HG02610 (cell line): ENCODE results near the gene SRPRA.

ENCODE experiments used
- ATAC-seq: cut with Tn5 transposase; IDR thresholded peaks from one replicate; pipeline ENCODE4 v1.9.1; 2021; ENCODE audit warnings: mild to moderate bottlenecking, moderate library complexity; ENCODE audit not compliant: unreplicated experiment

Gene SRPRA

DNA sequence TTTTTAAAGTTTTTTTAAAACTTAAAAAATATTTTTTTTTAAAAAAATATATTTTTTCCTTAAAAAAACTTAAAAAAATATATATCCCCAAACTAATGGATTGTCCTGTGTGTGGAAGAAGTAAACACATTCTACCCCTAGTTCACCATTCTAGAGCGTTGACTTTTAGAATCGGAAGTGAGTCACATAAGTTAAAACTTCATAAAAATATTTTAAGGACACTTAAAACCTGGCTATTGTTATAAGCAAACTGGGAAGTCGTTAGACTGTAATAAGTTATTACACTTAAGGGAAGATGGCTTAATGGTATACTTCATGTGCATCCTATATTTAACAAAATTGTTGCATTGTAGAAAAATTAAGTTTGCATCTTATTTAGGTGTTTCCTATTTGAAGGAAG is 36.0 kb downstream of the SRPRA start:
- ATAC-seq: no peak

DNA sequence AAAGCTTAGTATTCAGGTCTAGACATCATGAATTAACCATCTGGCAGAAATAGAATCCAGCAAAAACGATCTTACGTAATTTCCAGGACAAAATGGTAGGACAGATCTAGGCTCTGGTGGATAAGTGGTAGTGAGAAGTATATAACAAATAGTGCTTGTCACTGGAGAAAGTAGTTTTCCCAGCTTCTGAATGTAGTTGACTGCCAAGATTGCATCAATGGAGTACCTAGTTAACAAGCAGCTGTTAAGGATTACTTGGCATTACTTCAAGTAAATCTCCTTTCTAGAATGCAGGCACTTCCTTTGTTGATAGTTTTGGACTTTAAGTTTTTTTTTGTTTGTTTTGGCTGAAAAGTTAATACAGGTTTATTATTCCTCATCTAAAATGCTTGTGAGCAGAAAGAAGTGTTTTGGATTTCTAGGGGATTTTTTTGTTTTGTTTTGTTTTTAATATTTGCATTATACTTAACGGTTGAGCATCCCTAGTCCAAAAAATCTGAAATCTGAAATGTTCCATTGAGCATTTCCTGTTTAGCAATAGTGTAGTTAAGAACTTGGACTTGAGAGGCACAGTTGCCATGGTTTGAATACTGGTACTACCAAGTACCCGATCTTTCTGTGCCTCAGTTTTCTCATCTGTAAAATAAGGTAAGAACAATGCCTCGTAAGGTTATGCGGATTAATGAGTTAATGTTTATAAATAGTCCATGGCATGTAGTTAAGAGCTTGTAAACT is 36.8 kb downstream of the SRPRA start:
- no peak for ATAC-seq

DNA sequence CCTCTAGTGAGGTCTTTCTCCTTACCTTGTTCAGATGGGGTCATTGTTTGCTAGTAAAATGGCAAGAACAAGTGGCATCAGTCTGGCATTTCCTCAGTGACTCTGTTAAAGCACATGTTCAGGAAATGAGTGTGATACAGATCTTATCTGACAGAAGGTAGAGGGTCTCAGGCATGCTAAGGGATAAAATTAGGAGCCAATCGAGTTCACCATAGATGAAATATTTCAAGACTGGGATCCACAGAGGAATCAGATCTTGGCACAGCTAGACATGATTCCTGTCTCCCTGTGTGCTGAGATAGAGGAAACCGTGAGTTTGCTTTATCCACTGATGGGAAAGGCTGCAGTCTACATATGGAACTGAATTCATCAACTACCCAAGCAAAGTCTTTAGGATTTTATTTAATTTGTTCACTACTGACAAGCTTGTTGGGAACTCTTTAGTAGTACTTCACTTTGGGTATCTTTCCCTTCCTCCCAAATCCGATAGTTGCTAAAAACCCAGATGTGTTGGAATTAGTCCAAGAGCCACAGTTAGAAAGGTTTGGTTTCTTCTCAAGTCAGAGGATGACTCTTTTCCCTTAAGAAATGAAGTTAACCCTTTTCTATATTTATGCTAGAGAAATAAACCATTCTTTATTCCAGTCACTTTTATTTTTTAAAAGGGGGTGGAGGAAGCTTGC is 38.7 kb downstream of the SRPRA start:
- ATAC-seq: no peak

DNA sequence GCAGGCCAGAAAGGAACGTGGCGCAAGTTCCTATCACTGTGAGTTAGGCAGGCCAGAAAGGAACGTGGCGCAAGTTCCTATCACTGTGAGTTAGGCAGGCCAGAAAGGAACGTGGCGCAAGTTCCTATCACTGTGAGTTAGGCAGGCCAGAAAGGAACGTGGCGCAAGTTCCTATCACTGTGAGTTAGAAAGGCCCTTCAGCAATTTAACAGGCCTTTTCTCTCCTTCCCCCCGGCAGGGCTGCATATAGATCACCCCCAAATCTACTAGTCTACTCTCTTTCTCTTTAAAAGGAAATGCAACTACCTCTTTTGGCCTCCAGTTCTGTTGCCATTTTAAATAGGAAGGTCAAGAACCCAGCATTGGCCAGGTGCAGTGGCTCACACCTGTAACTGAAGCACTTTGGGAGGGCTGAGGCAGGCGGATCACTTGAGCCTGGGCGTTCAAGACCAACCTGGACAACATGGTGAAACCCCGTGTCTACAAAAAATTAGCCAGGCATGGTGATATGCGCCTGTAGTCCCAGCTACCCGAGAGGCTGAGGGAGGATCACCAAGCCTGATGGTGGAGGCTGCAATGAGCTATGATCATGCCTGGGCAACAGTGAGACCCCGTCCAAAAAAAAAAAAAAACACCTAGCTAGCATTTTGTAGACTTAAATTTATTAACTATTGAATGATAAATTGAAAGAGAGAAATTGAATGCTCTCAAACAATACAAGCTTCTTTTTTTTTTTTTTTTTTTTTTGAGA is 42.2 kb downstream of the SRPRA start:
- no peak for ATAC-seq

DNA sequence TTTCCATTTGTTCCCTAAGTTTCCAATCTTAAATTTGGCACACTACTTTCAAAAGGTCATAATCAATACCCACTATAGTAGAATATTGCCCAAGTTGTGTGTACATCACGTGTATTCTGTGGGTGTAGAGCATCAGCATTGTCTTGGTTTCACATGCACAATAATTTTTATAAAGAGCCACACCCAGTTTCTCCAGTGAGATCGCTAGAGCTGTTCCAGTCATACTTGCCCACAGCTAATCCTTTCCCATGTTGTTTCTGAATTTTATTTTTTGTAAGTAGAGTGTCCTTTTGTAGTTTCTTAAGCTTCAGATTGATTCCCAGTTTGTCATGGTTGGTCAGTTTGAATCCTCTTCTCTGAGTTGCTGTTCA is 43.4 kb downstream of the SRPRA start:
- ATAC-seq: no peak

GRCh38 chr11:126224647-126225294 is 43.9 kb downstream of the SRPRA start:
- ATAC-seq: no peak

GRCh38 chr11:126219547-126219946 is 49.1 kb downstream of the SRPRA start:
- ATAC-seq: no peak

- no peak for ATAC-seq
Measured at GRCh38 chr11:126217491-126217890, 51.2 kb downstream of the SRPRA start.

GRCh38 chr11:126216526-126217305 is 52.0 kb downstream of the SRPRA start:
- no peak for ATAC-seq

GRCh38 chr11:126214841-126215240 is 53.9 kb downstream of the SRPRA start:
- no peak for ATAC-seq

DNA sequence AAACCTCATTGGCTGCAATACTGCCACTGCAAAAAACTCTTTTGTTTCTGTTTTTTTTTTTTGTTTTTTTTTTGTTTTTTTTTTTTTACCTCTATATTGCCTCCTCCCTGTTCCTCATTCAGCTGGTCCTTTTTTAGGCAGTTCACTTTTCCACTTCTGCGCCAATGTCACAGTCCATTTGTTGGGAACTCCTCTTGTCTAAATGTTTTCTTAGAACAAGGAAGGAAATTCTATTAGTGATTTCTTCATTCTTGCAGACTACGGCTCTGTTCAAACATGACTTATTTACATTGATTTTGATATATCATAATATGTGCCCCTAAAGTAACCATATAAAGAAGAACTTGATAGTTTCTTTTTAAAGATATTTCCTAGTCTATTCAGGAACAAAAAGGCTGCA is 54.3 kb downstream of the SRPRA start:
- no peak for ATAC-seq
